ENCODE data around the gene PTPRT.
"Not testable (repeated sequence)": the region's sequence is repeated elsewhere in the genome, so short reads cannot be mapped to it uniquely, and the experiment has no call there.

PTPRT gene

DNA sequence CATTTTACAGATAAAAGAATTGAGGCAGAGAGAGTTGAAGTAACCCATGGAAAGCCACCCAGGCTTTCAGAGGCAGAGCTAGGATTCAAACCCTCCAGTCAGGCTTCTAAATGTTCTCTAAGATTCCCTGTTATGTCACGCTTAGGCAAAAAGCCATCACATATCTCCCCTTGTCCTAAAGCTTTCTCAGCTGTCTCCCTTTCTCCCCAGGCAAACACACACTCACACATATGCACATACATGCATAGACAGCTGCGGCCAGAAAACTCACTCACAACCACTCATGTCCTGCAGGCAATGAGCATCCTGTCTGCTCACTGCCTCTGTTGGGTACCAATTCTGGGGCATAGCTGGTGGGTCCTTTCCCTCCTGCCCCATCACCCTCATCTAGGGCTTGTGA lies 975.6 kb downstream of the PTPRT start:
- Histone ChIP-seq H3K27ac (no peak overlapping the region), H3K4me3 (no peak overlapping the region)

DNA sequence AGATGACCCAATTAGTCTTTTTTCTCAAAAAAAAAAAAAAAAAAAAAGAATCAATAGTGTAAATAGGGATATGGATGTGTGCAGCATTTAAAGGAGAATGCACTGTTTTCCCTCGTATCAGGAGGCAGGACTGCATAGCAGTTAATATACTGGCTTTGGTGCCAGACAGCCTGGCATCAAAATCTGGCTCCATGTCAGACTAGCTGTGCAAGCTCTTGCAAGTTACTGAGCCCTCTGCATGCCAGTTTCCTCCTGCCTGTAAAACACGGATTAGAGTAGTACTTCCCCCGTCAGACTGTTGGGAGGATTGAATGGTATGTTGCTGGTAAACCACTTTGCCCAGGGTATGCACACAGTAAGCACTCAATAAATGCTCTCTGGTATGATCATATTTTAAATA lies 977.3 kb downstream of the PTPRT start:
- H3K9me3 ChIP-seq: no peaks in the 10 kb centered on the region
- intact Hi-C loops (cut with DNase I; ENCODE audit: low total_unique reads): no loop called here
- H3K4me1 ChIP-seq: no peaks in the 10 kb centered on the region
- TF ChIP-seq, protein P1, sequence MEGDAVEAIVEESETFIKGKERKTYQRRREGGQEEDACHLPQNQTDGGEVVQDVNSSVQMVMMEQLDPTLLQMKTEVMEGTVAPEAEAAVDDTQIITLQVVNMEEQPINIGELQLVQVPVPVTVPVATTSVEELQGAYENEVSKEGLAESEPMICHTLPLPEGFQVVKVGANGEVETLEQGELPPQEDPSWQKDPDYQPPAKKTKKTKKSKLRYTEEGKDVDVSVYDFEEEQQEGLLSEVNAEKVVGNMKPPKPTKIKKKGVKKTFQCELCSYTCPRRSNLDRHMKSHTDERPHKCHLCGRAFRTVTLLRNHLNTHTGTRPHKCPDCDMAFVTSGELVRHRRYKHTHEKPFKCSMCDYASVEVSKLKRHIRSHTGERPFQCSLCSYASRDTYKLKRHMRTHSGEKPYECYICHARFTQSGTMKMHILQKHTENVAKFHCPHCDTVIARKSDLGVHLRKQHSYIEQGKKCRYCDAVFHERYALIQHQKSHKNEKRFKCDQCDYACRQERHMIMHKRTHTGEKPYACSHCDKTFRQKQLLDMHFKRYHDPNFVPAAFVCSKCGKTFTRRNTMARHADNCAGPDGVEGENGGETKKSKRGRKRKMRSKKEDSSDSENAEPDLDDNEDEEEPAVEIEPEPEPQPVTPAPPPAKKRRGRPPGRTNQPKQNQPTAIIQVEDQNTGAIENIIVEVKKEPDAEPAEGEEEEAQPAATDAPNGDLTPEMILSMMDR (IDR thresholded peaks at IDR 0.05): no peak
- no peak for DNase-seq
- no peaks in the 10 kb centered on the region for H3K36me3 ChIP-seq
- H3K27ac ChIP-seq: no peak overlapping the region
- H3K4me3 ChIP-seq: no peak overlapping the region
- no peaks in the 10 kb centered on the region for H3K27me3 ChIP-seq

More for the DNA sequence above, 975.6 kb downstream of the PTPRT start:
- no peaks in the 10 kb centered on the region for H3K27me3 ChIP-seq
- TF ChIP-seq, protein P1 (IDR thresholded peaks at IDR 0.05): no peak
- H3K9me3 ChIP-seq: no peaks in the 10 kb centered on the region
- H3K4me1 ChIP-seq: no peaks in the 10 kb centered on the region
- intact Hi-C loops (cut with DNase I; ENCODE audit: low total_unique reads): no loop called here
- no peaks in the 10 kb centered on the region for H3K36me3 ChIP-seq
- DNase-seq: no peak

DNA sequence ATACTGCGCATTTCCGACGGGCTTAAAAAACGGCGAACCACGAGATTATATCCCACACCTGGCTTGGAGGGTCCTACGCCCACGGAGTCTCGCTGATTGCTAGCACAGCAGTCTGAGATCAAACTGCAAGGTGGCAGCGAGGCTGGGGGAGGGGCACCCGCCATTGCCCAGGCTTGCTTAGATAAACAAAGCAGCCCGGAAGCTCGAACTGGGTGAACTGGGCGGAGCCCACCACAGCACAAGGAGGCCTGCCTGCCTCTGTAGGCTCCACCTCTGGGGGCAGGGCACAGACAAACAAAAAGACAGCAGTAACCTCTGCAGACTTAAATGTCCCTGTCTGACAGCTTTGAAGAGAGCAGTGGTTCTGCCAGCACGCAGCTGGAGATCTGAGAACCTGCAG lies 983.1 kb downstream of the PTPRT start:
- H3K27ac ChIP-seq; intact Hi-C loops (cut with DNase I; ENCODE audit: low total_unique reads); H3K9me3 ChIP-seq; H3K36me3 ChIP-seq; DNase-seq; H3K27me3 ChIP-seq; H3K4me3 ChIP-seq; H3K4me1 ChIP-seq: not testable (repeated sequence)

DNA sequence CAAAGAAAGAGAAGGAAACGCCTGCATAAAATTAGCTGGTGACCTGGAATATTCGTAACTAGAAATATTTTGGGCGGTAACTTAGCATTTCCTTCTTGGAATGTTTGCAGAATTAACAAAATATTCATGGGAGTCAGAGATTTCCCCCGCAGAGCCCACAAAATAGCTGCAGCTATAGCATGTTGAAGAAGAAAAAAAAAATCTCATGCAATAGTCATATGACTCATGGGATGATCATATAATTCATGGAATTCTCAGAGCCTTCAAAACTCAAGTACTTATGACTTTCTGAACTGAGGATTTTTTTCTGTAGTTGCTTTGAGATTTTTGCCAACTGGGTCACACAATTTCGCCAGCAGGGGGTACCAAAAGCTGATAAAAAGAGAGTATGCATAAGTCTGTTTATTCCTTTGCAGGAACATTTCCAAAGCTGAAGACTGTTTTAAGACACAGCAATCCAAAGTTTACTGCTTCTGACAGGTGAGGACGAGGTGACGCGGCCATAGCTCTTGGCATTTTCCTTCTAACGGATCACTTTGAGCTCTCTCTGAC lies 985.5 kb downstream of the PTPRT start:
- no peaks in the 10 kb centered on the region for H3K36me3 ChIP-seq
- no peaks in the 10 kb centered on the region for H3K9me3 ChIP-seq
- H3K4me3 ChIP-seq: no peak overlapping the region
- intact Hi-C loops (cut with DNase I; ENCODE audit: low total_unique reads): no loop called here
- DNase-seq: no peak
- no peak overlapping the region for H3K27ac ChIP-seq
- H3K4me1 ChIP-seq: no peaks in the 10 kb centered on the region
- H3K27me3 ChIP-seq: no peaks in the 10 kb centered on the region
- TF ChIP-seq, protein P1 (IDR thresholded peaks at IDR 0.05): no peak

DNA sequence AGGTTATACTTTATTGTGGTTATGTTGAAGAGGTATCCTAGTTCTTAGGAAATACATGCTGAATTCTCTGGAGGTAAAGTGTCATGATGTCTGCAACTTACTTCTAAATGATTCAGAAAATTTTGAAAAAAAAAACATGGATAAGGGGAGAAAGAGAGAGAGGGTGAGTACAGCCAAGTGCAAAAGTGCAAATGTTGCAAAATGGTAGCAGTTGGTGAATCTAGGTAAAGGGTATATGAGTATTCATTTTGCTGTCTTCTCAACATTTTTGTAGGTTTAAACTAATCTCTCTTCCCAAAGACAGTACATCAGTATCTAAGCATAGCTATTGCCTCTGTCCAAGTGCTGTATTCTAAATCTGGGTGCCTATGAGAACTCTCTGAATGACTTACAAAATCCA lies 992.1 kb downstream of the PTPRT start:
- no peak for DNase-seq
- H3K36me3 ChIP-seq: no peaks in the 10 kb centered on the region
- no peaks in the 10 kb centered on the region for H3K9me3 ChIP-seq
- TF ChIP-seq, protein P1 (IDR thresholded peaks at IDR 0.05): no peak
- H3K27me3 ChIP-seq: no peaks in the 10 kb centered on the region
- no peaks in the 10 kb centered on the region for H3K4me1 ChIP-seq
- intact Hi-C loops (cut with DNase I; ENCODE audit: low total_unique reads): no loop called here
- no peak overlapping the region for H3K27ac ChIP-seq
- no peak overlapping the region for H3K4me3 ChIP-seq

DNA sequence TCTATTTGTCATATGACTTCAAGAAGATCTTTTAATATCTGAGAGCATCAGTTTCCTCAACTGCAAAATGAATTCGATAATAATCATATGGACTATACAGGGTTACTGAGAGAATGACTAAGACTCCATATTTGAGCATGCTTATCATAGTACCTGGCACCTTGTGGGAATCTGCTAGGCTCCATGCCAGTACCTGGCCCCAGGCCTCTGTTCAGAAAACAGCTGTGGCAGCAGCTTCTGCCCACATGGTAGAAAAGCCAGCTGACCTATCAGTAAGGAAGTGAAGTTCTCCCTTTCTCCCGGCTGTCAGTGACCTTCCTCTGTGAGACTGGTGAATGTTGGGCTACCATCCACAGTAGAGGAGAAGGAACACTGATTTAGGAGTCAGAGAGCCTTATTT lies 996.6 kb downstream of the PTPRT start:
- TF ChIP-seq, protein P1 (IDR thresholded peaks at IDR 0.05): no peak
- Histone ChIP-seq H3K27ac (no peak overlapping the region), H3K4me3 (no peak overlapping the region), H3K9me3 (no peaks in the 10 kb centered on the region), H3K4me1 (no peaks in the 10 kb centered on the region), H3K27me3 (no peaks in the 10 kb centered on the region), H3K36me3 (no peaks in the 10 kb centered on the region)
- intact Hi-C loops (cut with DNase I; ENCODE audit: low total_unique reads): no loop called here
- no peak for DNase-seq
